H1 (cell line): ENCODE data around the gene RAB7B. TPM values are rescaled to one million over a fixed set of nuclear protein-coding genes. Genes with fewer than 3 reads are reported as not detected.

ENCODE experiments used
- BCL11A ChIP-seq, 2 experiments: IDR thresholded peaks; one replicate each; pipeline ENCODE4 v1.6.1; 2011; ENCODE audit warnings: low read depth in 2 of 2, low read length in 2 of 2, mild to moderate bottlenecking in 2 of 2
- FOSL1 ChIP-seq: IDR thresholded peaks from 2 replicates; pipeline ENCODE4 v1.6.1; 2011; ENCODE audit warnings: mild to moderate bottlenecking, low read depth, low read length, moderate library complexity; ENCODE audit not compliant: insufficient read depth
- POLR2AphosphoS5 ChIP-seq: IDR thresholded peaks from 2 replicates; pipeline ENCODE4 v1.6.1; 2011; ENCODE audit warnings: low read depth, low read length
- SP4 ChIP-seq: IDR thresholded peaks from 2 replicates; pipeline ENCODE4 v1.6.1; 2012; ENCODE audit warnings: low read length, inconsistent platforms
- TAF1 ChIP-seq: IDR thresholded peaks from 2 replicates; pipeline ENCODE4 v1.6.1; 2011; ENCODE audit warnings: mild to moderate bottlenecking, low read depth, low read length
- TAF7 ChIP-seq: optimal IDR thresholded peaks from 2 replicates; pipeline ENCODE3; 2011; ENCODE audit warnings: low read depth, mild to moderate bottlenecking, inconsistent platforms, low read length, moderate library complexity, borderline replicate concordance
- YY1 ChIP-seq: IDR thresholded peaks from 2 replicates; pipeline ENCODE4 v1.6.1; 2011; ENCODE audit warnings: low read depth, mild to moderate bottlenecking, low read length
- ZNF274 ChIP-seq: IDR thresholded peaks from 2 replicates; pipeline ENCODE4 v1.7.0; 2012; ENCODE audit warnings: low read length, borderline replicate concordance; ENCODE audit errors: extremely low read depth
- polyA plus RNA-seq, 7 experiments: library from polyadenylated mRNA; depleted of rRNA in 3 of 7; stranded (reverse) in 5 of 7; unstranded in 2 of 7; fragments of >200 nt in 5 of 7; fragments of 200-250 nt in 2 of 7; gene quantifications; 1 replicate in 5 of 7; 2 replicates in 1 of 7; 4 replicates in 1 of 7; pipeline versions ENCODE4 v1.2.1 to v1.2.3, GENCODE V29; 2011 to 2013; ENCODE audit warnings: missing spikeins in 2 of 7, mixed read lengths in 2 of 7
- total RNA-seq: library from RNA; stranded (reverse); fragmentation: NEBNext Ultra II Directional; extraction: Animal tissue kit (Norgen Biotek cat#: 25700); gene quantifications from 2 replicates; pipeline ENCODE4 v1.2.1, GENCODE V29; 2021
- TF ChIP-seq, protein P1 (sequence below): fragments of 300-600 bp; sonication (generic); IDR thresholded peaks from 2 replicates; pipeline ENCODE4 v1.7.1; 2012; ENCODE audit warnings: low read length, moderate library complexity, mild to moderate bottlenecking, inconsistent platforms; ENCODE audit not compliant: insufficient replicate concordance

RAB7B gene
- total and polyA plus RNA-seq, 2 of the 8 experiments (the other 6 are each of a cell fraction or from before 2014, with no cell fraction given): 0.05 TPM; not detected in 1

DNA sequence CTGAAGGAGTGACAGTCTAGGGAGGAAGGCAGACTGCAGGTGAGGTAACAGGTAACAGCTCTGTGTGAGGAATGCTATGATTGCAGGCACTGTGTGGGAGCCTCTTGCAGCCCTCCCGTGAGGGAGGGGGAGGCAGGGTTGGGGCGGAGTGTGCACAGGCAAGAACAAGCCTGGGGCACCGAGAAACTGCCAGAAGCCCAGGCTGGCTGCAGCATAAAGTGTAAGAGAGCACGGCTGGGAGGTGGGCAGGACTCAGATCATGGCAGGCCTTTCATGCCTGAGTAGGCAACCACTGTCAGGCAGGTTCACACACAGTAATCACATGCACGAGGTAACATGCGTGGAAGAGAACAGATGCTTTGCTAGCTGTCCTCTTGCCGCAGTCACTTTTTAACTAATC lies 38.4 kb upstream of the RAB7B start (continued):
- TF ChIP-seq, protein P1, sequence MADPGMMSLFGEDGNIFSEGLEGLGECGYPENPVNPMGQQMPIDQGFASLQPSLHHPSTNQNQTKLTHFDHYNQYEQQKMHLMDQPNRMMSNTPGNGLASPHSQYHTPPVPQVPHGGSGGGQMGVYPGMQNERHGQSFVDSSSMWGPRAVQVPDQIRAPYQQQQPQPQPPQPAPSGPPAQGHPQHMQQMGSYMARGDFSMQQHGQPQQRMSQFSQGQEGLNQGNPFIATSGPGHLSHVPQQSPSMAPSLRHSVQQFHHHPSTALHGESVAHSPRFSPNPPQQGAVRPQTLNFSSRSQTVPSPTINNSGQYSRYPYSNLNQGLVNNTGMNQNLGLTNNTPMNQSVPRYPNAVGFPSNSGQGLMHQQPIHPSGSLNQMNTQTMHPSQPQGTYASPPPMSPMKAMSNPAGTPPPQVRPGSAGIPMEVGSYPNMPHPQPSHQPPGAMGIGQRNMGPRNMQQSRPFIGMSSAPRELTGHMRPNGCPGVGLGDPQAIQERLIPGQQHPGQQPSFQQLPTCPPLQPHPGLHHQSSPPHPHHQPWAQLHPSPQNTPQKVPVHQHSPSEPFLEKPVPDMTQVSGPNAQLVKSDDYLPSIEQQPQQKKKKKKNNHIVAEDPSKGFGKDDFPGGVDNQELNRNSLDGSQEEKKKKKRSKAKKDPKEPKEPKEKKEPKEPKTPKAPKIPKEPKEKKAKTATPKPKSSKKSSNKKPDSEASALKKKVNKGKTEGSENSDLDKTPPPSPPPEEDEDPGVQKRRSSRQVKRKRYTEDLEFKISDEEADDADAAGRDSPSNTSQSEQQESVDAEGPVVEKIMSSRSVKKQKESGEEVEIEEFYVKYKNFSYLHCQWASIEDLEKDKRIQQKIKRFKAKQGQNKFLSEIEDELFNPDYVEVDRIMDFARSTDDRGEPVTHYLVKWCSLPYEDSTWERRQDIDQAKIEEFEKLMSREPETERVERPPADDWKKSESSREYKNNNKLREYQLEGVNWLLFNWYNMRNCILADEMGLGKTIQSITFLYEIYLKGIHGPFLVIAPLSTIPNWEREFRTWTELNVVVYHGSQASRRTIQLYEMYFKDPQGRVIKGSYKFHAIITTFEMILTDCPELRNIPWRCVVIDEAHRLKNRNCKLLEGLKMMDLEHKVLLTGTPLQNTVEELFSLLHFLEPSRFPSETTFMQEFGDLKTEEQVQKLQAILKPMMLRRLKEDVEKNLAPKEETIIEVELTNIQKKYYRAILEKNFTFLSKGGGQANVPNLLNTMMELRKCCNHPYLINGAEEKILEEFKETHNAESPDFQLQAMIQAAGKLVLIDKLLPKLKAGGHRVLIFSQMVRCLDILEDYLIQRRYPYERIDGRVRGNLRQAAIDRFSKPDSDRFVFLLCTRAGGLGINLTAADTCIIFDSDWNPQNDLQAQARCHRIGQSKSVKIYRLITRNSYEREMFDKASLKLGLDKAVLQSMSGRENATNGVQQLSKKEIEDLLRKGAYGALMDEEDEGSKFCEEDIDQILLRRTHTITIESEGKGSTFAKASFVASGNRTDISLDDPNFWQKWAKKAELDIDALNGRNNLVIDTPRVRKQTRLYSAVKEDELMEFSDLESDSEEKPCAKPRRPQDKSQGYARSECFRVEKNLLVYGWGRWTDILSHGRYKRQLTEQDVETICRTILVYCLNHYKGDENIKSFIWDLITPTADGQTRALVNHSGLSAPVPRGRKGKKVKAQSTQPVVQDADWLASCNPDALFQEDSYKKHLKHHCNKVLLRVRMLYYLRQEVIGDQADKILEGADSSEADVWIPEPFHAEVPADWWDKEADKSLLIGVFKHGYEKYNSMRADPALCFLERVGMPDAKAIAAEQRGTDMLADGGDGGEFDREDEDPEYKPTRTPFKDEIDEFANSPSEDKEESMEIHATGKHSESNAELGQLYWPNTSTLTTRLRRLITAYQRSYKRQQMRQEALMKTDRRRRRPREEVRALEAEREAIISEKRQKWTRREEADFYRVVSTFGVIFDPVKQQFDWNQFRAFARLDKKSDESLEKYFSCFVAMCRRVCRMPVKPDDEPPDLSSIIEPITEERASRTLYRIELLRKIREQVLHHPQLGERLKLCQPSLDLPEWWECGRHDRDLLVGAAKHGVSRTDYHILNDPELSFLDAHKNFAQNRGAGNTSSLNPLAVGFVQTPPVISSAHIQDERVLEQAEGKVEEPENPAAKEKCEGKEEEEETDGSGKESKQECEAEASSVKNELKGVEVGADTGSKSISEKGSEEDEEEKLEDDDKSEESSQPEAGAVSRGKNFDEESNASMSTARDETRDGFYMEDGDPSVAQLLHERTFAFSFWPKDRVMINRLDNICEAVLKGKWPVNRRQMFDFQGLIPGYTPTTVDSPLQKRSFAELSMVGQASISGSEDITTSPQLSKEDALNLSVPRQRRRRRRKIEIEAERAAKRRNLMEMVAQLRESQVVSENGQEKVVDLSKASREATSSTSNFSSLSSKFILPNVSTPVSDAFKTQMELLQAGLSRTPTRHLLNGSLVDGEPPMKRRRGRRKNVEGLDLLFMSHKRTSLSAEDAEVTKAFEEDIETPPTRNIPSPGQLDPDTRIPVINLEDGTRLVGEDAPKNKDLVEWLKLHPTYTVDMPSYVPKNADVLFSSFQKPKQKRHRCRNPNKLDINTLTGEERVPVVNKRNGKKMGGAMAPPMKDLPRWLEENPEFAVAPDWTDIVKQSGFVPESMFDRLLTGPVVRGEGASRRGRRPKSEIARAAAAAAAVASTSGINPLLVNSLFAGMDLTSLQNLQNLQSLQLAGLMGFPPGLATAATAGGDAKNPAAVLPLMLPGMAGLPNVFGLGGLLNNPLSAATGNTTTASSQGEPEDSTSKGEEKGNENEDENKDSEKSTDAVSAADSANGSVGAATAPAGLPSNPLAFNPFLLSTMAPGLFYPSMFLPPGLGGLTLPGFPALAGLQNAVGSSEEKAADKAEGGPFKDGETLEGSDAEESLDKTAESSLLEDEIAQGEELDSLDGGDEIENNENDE: no peak
- TF ChIP-seq POLR2AphosphoS5 (no peak), TAF7 (no peak), ZNF274 (no peak), FOSL1 (no peak), YY1 (no peak), SP4 (no peak), BCL11A (IDR thresholded peaks at IDR 0.05; ENCODE audit: low read depth in 2 of 2, low read length in 2 of 2) (no peak), TAF1 (no peak)
